Measurements from ENCODE around the gene CARNS1. TPM values are rescaled to one million over a fixed set of nuclear protein-coding genes. Genes with fewer than 3 reads are reported as not detected.

Gene CARNS1
- total RNA-seq, 1 experiment from 2014 or later: 1.1 TPM

- WGBS (ENCODE audit: extremely low coverage, insufficient read length, low lambda C conversion rate): no CpG with 5 or more reads among the region's 31 CpGs
- peaks cover 3% of the 10 kb centered on the region for H3K79me1 ChIP-seq (ENCODE audit: insufficient read depth, low read depth, low read length, poor library complexity, severe bottlenecking)
- no peak overlapping the region for H2BK5ac ChIP-seq (ENCODE audit: insufficient read length, low read length)
- TF ChIP-seq CTCF (conservative IDR thresholded peaks at IDR 0.05): no peak
- peaks cover 5% of the 10 kb centered on the region for H3K23me2 ChIP-seq (ENCODE audit: insufficient read length, low read depth, low read length, poor library complexity, severe bottlenecking)
- H3K14ac ChIP-seq (ENCODE audit: insufficient read depth, low read length): no peak overlapping the region
- H3K4me1 ChIP-seq (ENCODE audit: insufficient read depth, low read length): peaks cover 2% of the 10 kb centered on the region; the same call in 1 of the 2 replicates
- no peak overlapping the region for H3T11ph ChIP-seq (ENCODE audit: low read length)
- no peaks in the 10 kb centered on the region for H3K9me3 ChIP-seq (ENCODE audit: control insufficient read depth, low read depth, low read length)
- Mint-ChIP-seq H3K27ac (no peak overlapping the region), H3K4me1 (peaks cover 16 to 18% of the 10 kb centered on the region in 2 experiments), H3K9me3 (no peaks in the 10 kb centered on the region; a peak in 1 of 5 replicates), H3K4me3 (peak overlapping the region in 1 of 2 experiments; percentile 56; a peak in 1 of 5 replicates), H3K27me3 (ENCODE audit: low read depth) (no peaks in the 10 kb centered on the region), H3K36me3 (ENCODE audit: insufficient read depth in 1 of 3, low read depth in 3 of 3) (peaks cover 14 to 47% (median 44%) of the 10 kb centered on the region in 3 experiments)
- peaks cover 4% of the 10 kb centered on the region; the same call in 1 of the 2 replicates for H3K79me2 ChIP-seq (ENCODE audit: insufficient read depth, low read length)
- H3K18ac ChIP-seq (ENCODE audit: insufficient read length, low read depth, low read length): no peak overlapping the region
- no peak overlapping the region for H3K23ac ChIP-seq (ENCODE audit: insufficient read length, low read depth, low read length)
- no peak overlapping the region for H4K8ac ChIP-seq (replicated peaks; ENCODE audit: insufficient read length, low read depth, low read length)
- H4K91ac ChIP-seq (ENCODE audit: insufficient read length, low read depth, low read length): no peak overlapping the region
- no peaks in the 10 kb centered on the region for H4K20me1 ChIP-seq (ENCODE audit: control insufficient read depth, insufficient read depth, insufficient read length)
- H3K4me2 ChIP-seq (ENCODE audit: insufficient read depth, insufficient read length, low read length): no peak overlapping the region
- DNase-seq: no peak
- no peaks in the 10 kb centered on the region for H3K27me3 ChIP-seq (ENCODE audit: insufficient read depth, low read length)
- H3K27ac ChIP-seq (ENCODE audit: insufficient read length, low read depth, low read length): no peak overlapping the region
- H2BK12ac ChIP-seq (ENCODE audit: insufficient read length, low read depth, low read length): no peak overlapping the region
- H3K9ac ChIP-seq (ENCODE audit: extremely low read depth, insufficient read length, low read length): no peak overlapping the region
- no peak overlapping the region for H2AK5ac ChIP-seq (ENCODE audit: insufficient read length, low read length)
- no peak overlapping the region for H4K5ac ChIP-seq (ENCODE audit: insufficient read length, low read depth, low read length)
- no peak overlapping the region for H2AFZ ChIP-seq (ENCODE audit: low read length)
- H2BK15ac ChIP-seq (ENCODE audit: low read depth, low read length): no peak overlapping the region; the same call in 1 of the 2 replicates
- no peak overlapping the region for H3K56ac ChIP-seq (ENCODE audit: insufficient read length, low read depth, low read length)
- no peak overlapping the region for H2BK20ac ChIP-seq (ENCODE audit: low read depth, low read length, poor library complexity, severe bottlenecking)
- no peak overlapping the region for H2BK120ac ChIP-seq (ENCODE audit: low read depth, low read length, poor library complexity, severe bottlenecking)
- no peak overlapping the region for H3K4ac ChIP-seq (ENCODE audit: low read depth, low read length)
Observed at GRCh38 chr11:67398661-67399563, 16.6 kb upstream of the CARNS1 start.
